Hypothalamus (tissue), 51 donors: ENCODE results near the gene HMG20A.

Experiments used
- DNase-seq, 51 donors: peaks; one replicate each; lab custom pipeline; 2025; lab: John Stamatoyannopoulos, UW

HMG20A gene

GRCh38 chr15:77425104-77425503 is 4.4 kb downstream of the HMG20A start:
- DNase-seq: no peak

- no peak for DNase-seq
These were observed 5.7 kb downstream of the HMG20A start for GRCh38 chr15:77426377-77426776.

GRCh38 chr15:77426871-77427270 is 6.2 kb downstream of the HMG20A start:
- DNase-seq: no peak

- DNase-seq: no peak
These were observed 9.5 kb downstream of the HMG20A start for GRCh38 chr15:77430213-77430612.

- DNase-seq: no peak
These were observed 10.0 kb downstream of the HMG20A start for GRCh38 chr15:77430652-77431051.

- no peak for DNase-seq
These were observed 16.1 kb downstream of the HMG20A start for GRCh38 chr15:77436822-77437221.

- DNase-seq: no peak
These were observed 16.6 kb downstream of the HMG20A start for GRCh38 chr15:77437264-77437663.

- no peak for DNase-seq
These were observed 19.8 kb downstream of the HMG20A start for GRCh38 chr15:77440378-77440999.

GRCh38 chr15:77446840-77447390 is 26.2 kb downstream of the HMG20A start:
- no peak for DNase-seq

- no peak for DNase-seq
These were observed 33.6 kb downstream of the HMG20A start for GRCh38 chr15:77454265-77454664.

- no peak for DNase-seq
These were observed 34.3 kb downstream of the HMG20A start for GRCh38 chr15:77454951-77455350.

- DNase-seq: no peak
These were observed 35.1 kb downstream of the HMG20A start for GRCh38 chr15:77455696-77456321.

GRCh38 chr15:77456746-77457145 is 36.1 kb downstream of the HMG20A start:
- DNase-seq: no peak

- peak in 2 of 51 donors; percentile 1 to 3 for DNase-seq
These were observed 36.7 kb downstream of the HMG20A start for GRCh38 chr15:77457191-77457904.

- DNase-seq: no peak
These were observed 37.2 kb downstream of the HMG20A start for GRCh38 chr15:77457905-77458265.

- no peak for DNase-seq
These were observed 38.3 kb downstream of the HMG20A start for GRCh38 chr15:77459031-77459430.

GRCh38 chr15:77461486-77461885 is 40.8 kb downstream of the HMG20A start:
- DNase-seq: no peak

- DNase-seq: no peak
These were observed 43.6 kb downstream of the HMG20A start for GRCh38 chr15:77464129-77464865.

GRCh38 chr15:77466521-77466920 is 45.8 kb downstream of the HMG20A start:
- DNase-seq: no peak

- DNase-seq: no peak
These were observed 48.2 kb downstream of the HMG20A start for GRCh38 chr15:77468896-77469295.

GRCh38 chr15:77470235-77470634 is 49.5 kb downstream of the HMG20A start:
- DNase-seq: no peak
